H1 (cell line): ENCODE data around the gene SLC13A4. TPM values are rescaled to one million over a fixed set of nuclear protein-coding genes. Genes with fewer than 3 reads are reported as not detected.

ENCODE experiments used
- ATF2 ChIP-seq: IDR thresholded peaks from 2 replicates; pipeline ENCODE4 v1.6.1; 2012; ENCODE audit warnings: low read length, inconsistent platforms
- BACH1 ChIP-seq: IDR thresholded peaks from 2 replicates; pipeline ENCODE4 v1.6.1; 2012; ENCODE audit warnings: low read length, improper control_type of control experiment
- BRCA1 ChIP-seq: IDR thresholded peaks from 2 replicates; pipeline ENCODE4 v1.6.1; 2012; ENCODE audit warnings: low read depth, low read length, improper control_type of control experiment
- CHD1 ChIP-seq: IDR thresholded peaks from 2 replicates; pipeline ENCODE4 v1.6.1; 2012; ENCODE audit warnings: low read depth, low read length, improper control_type of control experiment
- KDM1A ChIP-seq: fragments of 200-600, 300-600 bp; sonication (generic); IDR thresholded peaks from 2 replicates; pipeline ENCODE4 v1.7.1; 2016; ENCODE audit warnings: mild to moderate bottlenecking, low read length, borderline replicate concordance
- RXRA ChIP-seq: IDR thresholded peaks from 2 replicates; pipeline ENCODE4 v1.6.1; 2011; ENCODE audit warnings: low read depth, mild to moderate bottlenecking, low read length, moderate library complexity; ENCODE audit not compliant: insufficient read depth
- SP2 ChIP-seq: IDR thresholded peaks from 2 replicates; pipeline ENCODE4 v1.6.1; 2012; ENCODE audit warnings: mild to moderate bottlenecking, low read length, inconsistent platforms
- polyA plus RNA-seq, 7 experiments: library from polyadenylated mRNA; depleted of rRNA in 3 of 7; stranded (reverse) in 5 of 7; unstranded in 2 of 7; fragments of >200 nt in 5 of 7; fragments of 200-250 nt in 2 of 7; gene quantifications; 1 replicate in 5 of 7; 2 replicates in 1 of 7; 4 replicates in 1 of 7; pipeline versions ENCODE4 v1.2.1 to v1.2.3, GENCODE V29; 2011 to 2013; ENCODE audit warnings: missing spikeins in 2 of 7, mixed read lengths in 2 of 7
- small RNA-seq: library from polyadenylated mRNA; stranded (forward); fragments of <200 nt; extraction: miRNeasy Mini kit (QIAGEN cat#:217004); gene quantifications from one replicate; pipeline ENCODE3, GENCODE V24; 2013; ENCODE audit not compliant: insufficient read depth
- total RNA-seq: library from RNA; stranded (reverse); fragmentation: NEBNext Ultra II Directional; extraction: Animal tissue kit (Norgen Biotek cat#: 25700); gene quantifications from 2 replicates; pipeline ENCODE4 v1.2.1, GENCODE V29; 2021

SLC13A4 gene
- total and polyA plus RNA-seq, 2 of the 8 experiments (the other 6 are each of a cell fraction or from before 2014, with no cell fraction given), result 3.9 to 7.5 TPM

- no peak for TF ChIP-seq RXRA
- no peak for TF ChIP-seq BRCA1
- no peak for TF ChIP-seq KDM1A
- TF ChIP-seq ATF2, result no peak
- TF ChIP-seq BACH1, result no peak
- no peak for TF ChIP-seq SP2
- no peak for TF ChIP-seq CHD1
These were observed 93.7 kb downstream of the SLC13A4 start (continued) for GRCh38 chr7:135634191-135634878.

Small RNA genes within 50 kb of the gene (small RNA-seq; reads per million reads assigned to genes)
- gene RNU6-1154P, result not detected

Other genes starting within 250 kb of the SLC13A4 start
- gene CNOT4, start 218.1 kb downstream of the SLC13A4 start, total RNA-seq, result 24.3 and 25.8 TPM in 2 replicates
- 7.5 and 10.9 TPM in 2 replicates for gene CNOT4, start 218.1 kb downstream of the SLC13A4 start, polyA plus RNA-seq (2011; rRNA removed)
- gene NUP205, start 170.3 kb downstream of the SLC13A4 start, total RNA-seq, result 199 and 216 TPM in 2 replicates
- 99.7 and 148 TPM in 2 replicates for gene NUP205, start 170.3 kb downstream of the SLC13A4 start, polyA plus RNA-seq (2011; rRNA removed)
- 36.7 and 36.9 TPM in 2 replicates for gene STMP1, start 65.7 kb downstream of the SLC13A4 start, total RNA-seq
- 14.3 and 22.7 TPM in 2 replicates for gene STMP1, start 65.7 kb downstream of the SLC13A4 start, polyA plus RNA-seq (2011; rRNA removed)
- not detected in 2 replicates for gene FAM180A, start 20.6 kb upstream of the SLC13A4 start, total RNA-seq
- gene FAM180A, start 20.6 kb upstream of the SLC13A4 start, polyA plus RNA-seq (2011; rRNA removed), result not detected in 2 replicates
- gene MTPN, start 249.2 kb upstream of the SLC13A4 start, total RNA-seq, result 101 and 107 TPM in 2 replicates
- 25.6 and 33.0 TPM in 2 replicates for gene MTPN, start 249.2 kb upstream of the SLC13A4 start, polyA plus RNA-seq (2011; rRNA removed)